ENCODE measurements around the gene CDC6.

The CDC6 gene

GRCh38 chr17:40309949-40310510, 22.4 kb downstream of the CDC6 start:
- in situ Hi-C loops (cut with MboI; ENCODE audit: low sequenced_read_pairs) = no loop called here

GRCh38 chr17:40310882-40311391, 23.3 kb downstream of the CDC6 start:
- in situ Hi-C loops (cut with MboI; ENCODE audit: low sequenced_read_pairs) = no loop called here

- in situ Hi-C loops (cut with MboI; ENCODE audit: low sequenced_read_pairs) = no loop called here
Observed at GRCh38 chr17:40311575-40311974, 23.9 kb downstream of the CDC6 start.

GRCh38 chr17:40312131-40312731, 24.6 kb downstream of the CDC6 start:
- in situ Hi-C loops (cut with MboI; ENCODE audit: low sequenced_read_pairs) = no loop called here

DNA sequence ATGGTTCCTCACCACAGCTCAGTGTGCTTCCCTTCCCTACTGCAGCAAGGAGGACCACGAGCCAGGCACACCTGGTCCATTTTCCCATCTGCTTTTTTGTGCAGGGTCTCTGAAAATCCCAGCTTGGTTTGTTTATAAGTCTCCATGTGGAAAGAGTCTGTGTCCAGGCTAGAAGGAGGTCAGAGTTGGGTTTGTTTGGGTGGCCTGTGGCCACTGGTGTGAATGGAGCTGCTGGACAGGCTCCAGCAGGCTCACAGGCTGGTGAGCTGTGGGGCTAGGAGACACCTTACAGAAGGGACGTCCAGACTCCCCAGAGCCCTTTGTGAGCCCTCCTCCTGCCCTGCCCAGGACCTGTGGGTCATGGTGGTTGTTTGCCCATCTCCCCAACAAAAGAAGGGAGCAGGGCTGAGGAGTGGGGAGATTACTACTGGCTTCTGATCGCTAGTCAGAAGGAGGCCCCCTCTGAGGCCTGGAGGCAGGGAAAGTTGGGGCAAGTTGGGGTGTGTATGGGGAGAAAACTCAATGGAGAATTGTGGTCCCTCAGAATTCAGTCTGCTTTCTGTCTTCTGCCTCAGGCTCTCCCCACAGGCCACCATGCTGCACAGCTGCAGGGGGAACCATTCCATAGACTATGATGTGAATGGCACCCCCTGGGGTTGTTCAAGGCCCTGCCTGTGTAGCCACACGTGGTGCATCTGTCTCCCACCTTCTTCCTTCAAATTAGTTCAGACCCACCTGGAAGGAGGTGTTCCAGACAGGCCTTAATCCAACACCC, 25.4 kb downstream of the CDC6 start:
- in situ Hi-C loops (cut with MboI; ENCODE audit: low sequenced_read_pairs) = no loop called here

DNA sequence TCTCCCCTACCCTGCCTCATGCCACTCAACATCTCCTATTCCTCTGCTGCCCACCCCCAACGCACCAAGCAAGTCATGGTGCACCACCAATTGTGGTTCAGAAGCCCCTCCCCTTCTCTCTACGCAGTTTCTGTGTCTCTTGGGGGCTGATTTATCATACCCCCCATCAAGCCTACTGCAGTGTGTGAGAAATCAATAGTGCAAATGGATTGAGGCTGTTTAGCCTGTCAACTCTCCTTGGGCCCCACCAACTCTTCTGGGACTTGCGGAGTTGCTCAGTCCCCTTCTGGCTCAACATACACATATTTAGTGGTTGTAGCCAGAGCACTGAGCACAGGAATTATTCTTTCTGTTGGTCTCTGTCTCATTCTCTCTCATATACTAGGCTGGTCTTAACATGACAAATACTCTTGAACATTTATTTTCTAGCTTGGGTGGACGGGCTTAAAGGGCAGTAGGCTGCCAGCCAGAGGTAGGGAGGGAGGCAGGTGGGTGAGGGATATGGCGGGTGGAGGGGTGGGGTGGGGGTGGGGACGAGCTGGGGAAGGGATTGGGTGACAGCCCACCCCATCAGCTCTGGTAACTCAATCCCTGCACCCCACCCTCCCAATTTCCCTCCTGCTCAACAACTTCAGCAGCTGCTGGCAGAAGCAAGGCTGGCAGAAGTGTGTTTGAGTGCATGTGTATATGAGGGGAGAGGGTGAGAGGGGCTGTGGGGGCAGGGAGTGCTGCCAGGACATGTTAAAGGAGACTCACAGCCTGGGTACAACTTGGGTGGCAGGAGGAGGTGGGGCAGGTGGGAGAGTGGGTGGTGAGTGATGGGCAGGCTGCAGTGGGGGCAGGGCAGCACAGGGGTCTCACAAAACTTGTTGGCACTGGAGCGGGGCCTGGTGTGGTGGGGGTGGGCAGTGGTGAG, 26.2 kb downstream of the CDC6 start:
- in situ Hi-C loops (cut with MboI; ENCODE audit: low sequenced_read_pairs) = no loop called here

DNA sequence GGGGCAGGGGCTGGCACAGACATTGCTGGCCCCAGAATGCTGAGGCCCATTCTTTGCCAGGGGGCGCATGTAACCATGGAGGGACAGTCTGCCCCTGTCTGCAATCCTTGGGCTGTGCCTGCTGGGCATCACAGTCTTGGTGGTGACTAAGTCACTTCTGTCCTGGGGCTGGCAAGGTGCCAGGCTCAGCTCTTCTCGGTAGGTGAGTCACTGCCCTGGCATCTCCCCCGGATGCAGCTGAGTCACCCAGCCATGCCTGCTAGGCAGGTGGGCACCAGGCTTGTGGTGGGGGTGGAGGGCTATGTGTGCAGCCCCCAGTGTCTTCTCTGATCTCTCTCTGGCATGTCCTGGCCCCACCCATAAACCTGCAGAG, 26.9 kb downstream of the CDC6 start:
- in situ Hi-C loops (cut with MboI; ENCODE audit: low sequenced_read_pairs) = no loop called here

DNA sequence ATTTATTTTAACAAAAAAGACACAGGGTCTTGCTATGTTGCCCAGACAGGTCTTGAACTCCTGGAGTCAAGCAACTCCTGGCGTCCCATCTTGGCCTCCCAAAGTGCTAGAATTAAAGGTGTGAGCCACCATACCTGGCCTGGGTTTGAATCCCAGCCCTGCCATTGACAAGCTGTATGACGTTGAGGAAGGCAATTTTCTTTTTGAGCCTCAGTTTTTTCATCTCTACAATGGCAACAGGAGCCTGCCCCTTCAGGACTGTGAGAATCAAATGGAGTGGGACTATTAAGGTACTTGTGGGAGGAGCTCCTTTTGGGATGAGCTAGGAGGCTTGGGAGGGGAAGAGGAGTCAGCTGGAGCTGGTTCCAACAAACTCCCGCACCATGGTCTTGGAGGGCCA, 27.5 kb downstream of the CDC6 start:
- in situ Hi-C loops (cut with MboI; ENCODE audit: low sequenced_read_pairs) = no loop called here

DNA sequence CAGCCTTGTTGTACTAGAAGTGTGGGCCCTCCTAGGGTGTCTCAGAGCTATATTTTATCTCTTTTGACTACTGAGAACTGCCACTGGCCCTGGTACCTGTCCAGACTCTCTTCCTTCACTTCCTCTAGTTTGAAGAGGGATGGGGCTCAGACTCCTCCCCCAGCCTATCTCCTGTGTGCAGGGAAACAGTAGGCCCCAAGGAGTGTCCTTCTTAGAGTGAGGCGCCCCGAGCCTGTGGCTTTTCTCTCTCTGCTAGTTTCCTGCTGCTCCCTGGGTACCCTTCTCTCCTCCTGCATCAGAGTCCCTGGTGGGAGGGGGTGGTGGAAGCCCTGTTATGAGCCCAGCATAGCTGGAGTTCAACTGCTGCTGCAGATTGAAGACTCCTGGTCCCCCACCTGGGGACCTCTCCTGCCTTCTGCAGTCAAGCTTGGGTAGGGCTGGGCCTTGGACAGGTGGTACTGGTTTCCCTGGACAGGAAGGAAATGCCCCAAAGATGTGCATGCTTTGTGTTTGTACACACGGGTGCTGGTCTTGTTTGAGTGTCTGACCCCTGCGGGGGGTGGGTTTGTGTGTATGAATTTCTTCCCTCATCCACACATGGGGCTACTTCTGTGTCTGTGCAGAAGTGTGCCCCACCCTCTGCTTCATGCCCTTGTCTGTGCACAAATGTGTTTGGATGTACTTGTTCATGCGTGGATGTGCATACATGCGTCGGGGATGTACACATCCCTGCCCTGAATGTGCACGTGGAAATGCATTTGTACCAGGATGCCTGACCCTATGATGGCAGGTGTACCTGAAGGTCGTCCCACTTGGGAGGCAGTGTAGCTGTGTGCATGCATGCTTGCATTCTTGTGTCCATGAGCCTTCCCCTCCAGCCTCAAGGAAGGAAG, 28.2 kb downstream of the CDC6 start:
- in situ Hi-C loops (cut with MboI; ENCODE audit: low sequenced_read_pairs) = no loop called here

DNA sequence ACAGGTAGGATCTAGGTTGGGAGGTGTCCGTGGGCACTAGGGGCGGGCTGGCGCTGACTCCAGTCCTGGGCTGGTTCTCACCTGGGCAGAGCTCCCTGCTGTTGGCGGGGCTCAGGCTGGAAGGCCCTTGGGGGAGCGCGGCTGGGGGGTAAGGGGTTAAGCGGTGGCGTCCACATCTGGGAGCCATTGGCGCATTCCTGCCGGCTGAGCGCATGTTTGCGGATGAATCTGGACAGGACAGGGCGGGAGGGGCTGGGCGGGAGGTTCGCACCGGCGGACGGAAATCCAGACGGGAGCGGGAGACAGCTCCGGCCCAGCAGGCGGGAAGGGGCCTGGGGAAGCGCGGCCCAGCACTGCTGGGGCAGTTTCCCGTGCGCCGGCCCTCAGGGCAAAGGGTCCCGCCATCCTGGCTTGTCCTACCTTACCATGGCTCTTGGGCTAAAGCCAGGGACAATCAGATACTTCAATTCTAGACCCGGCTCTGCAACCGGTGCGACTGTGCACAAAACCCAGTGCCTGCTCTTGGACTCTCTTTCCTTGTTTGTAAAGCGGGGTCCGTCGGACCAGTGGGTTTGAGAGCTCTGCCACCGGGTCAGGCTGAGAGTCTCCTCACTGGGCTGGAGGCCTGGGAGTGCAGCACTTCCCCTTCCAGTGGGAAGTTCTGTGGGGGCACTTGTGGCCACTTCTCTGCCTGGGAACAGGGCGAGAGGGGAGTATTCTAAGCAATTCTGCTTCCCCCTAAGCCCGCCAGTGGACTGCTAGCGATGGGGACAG, 29.1 kb downstream of the CDC6 start:
- in situ Hi-C loops (cut with MboI; ENCODE audit: low sequenced_read_pairs) = no loop called here

DNA sequence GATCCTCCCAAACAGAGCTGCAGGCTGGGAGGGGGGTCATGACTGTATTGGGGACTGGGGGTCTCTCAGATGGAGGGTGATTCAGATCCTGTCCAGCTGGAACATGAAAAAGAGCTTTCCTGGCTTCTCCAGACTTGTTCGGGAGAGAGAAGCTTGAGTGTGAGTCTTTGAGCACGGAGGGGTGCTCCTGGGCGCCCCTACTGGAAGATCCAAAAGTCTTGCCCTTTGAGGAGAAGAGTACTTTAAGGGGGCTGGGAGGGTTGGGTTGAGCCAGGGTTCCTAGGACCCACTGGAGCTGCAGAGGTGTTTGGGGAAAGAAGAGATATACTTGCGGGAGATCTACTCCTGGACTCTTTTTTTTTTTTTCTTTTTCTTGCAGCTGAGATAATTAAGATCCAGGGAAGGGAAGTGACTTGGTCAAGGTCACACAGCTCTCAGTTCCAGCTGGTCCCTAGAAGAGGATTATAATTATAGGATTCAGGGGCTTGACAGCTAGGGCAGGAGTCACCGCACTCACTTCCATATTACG, 29.7 kb downstream of the CDC6 start:
- in situ Hi-C loops (cut with MboI; ENCODE audit: low sequenced_read_pairs) = no loop called here

DNA sequence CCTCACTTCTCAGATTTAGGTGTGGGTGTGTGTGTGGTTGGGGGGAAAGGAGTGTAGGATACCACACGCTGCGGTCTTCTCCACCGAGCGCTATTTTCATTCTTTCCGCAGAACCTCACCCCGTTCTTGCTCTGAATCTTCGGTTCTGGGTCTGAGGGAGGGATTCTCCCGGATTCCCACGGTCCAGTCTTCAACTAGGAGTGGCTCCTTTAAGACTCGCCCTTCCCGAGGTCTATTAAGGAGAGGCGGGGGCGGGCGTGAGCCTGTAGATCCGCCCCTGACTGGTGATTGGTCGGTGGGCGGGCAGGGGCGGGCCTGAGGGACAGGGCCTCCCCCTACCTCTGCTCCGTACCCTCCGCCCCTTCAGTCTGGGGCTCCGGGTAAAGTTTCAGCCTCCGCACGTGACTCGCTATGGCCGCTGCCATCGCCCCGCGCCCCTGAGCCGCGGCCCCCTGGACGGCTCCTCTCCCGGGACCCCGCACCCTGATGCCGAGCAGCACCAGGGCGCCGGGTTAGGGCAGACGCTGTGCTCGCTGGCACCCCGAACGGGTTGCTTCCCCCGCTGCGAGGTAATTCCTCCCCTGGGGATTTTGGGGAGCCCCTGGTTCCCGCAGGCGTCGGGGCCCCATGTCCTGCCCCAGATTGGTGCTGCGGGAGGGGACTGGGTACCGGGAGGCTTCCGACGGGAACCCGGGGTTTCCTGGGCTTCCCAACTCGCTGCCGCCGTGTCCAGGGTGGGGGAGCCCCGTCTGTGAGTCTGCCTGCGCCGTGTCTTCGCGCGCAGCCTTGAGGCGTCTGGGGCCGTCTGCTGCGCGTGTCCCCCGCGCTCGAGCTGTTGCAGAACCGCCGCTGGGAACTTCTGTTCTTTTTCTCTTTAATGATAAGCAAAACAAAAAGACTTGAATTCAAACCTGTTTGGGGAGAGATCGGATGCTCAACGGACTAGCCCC, 30.5 kb downstream of the CDC6 start:
- in situ Hi-C loops (cut with MboI; ENCODE audit: low sequenced_read_pairs) = no loop called here

- in situ Hi-C loops (cut with MboI; ENCODE audit: low sequenced_read_pairs) = no loop called here
Observed at GRCh38 chr17:40318830-40319391, 31.2 kb downstream of the CDC6 start.

- in situ Hi-C loops (cut with MboI; ENCODE audit: low sequenced_read_pairs) = no loop called here
Observed at GRCh38 chr17:40319651-40320540, 32.2 kb downstream of the CDC6 start.

GRCh38 chr17:40320756-40321523, 33.3 kb downstream of the CDC6 start:
- in situ Hi-C loops (cut with MboI; ENCODE audit: low sequenced_read_pairs) = no loop called here

GRCh38 chr17:40321524-40321929, 33.8 kb downstream of the CDC6 start:
- in situ Hi-C loops (cut with MboI; ENCODE audit: low sequenced_read_pairs) = no loop called here
